HUES48 (cell line): ENCODE data around the gene TTC9C.
A peak's percentile ranks its signal among the peaks of the same experiment; 100 is the strongest.

ENCODE experiments used
- H3K27ac ChIP-seq: one replicate; pipeline ENCODE4 v1.7.0; 2013; ENCODE audit warnings: low read depth, low read length, inconsistent platforms
- H3K27me3 ChIP-seq: 2 replicates; pipeline ENCODE4 v1.6.1; 2013; ENCODE audit warnings: mild to moderate bottlenecking, low read length; ENCODE audit not compliant: control insufficient read depth, insufficient read depth
- H3K36me3 ChIP-seq: 2 replicates; pipeline ENCODE4 v1.6.1; 2013; ENCODE audit warnings: low read length; ENCODE audit not compliant: control insufficient read depth, insufficient read depth
- H3K4me1 ChIP-seq: 2 replicates; pipeline ENCODE4 v1.6.1; 2013; ENCODE audit warnings: mild to moderate bottlenecking, low read length; ENCODE audit not compliant: control insufficient read depth, insufficient read depth
- H3K4me3 ChIP-seq: 2 replicates; pipeline ENCODE4 v1.5.1; 2013; ENCODE audit warnings: mild to moderate bottlenecking, low read depth, low read length
- H3K9ac ChIP-seq: 2 replicates; pipeline ENCODE4 v1.6.1; 2013; ENCODE audit warnings: mild to moderate bottlenecking, low read depth, low read length, moderate library complexity
- H3K9me3 ChIP-seq: 2 replicates; pipeline ENCODE4 v1.6.1; 2013; ENCODE audit warnings: low read length; ENCODE audit not compliant: control insufficient read depth, insufficient read depth

TTC9C gene

GRCh38 chr11:62777389-62777788, 49.1 kb downstream of the TTC9C start:
- Histone ChIP-seq H3K9ac (no peak overlapping the region), H3K36me3 (peaks cover 58% of the 10 kb centered on the region), H3K4me1 (no peaks in the 10 kb centered on the region)

GRCh38 chr11:62778441-62778840, 50.2 kb downstream of the TTC9C start:
- Histone ChIP-seq H3K36me3 (peaks cover 64% of the 10 kb centered on the region), H3K27me3 (no peaks in the 10 kb centered on the region), H3K4me1 (no peaks in the 10 kb centered on the region), H3K27ac (no peak overlapping the region), H3K9ac (no peak overlapping the region), H3K4me3 (no peak overlapping the region), H3K9me3 (no peaks in the 10 kb centered on the region)

More at GRCh38 chr11:62777389-62777788, 49.1 kb downstream of the TTC9C start:
- no peak overlapping the region for H3K27ac ChIP-seq
- H3K27me3 ChIP-seq, result no peaks in the 10 kb centered on the region
- H3K4me3 ChIP-seq, result no peak overlapping the region
- no peaks in the 10 kb centered on the region for H3K9me3 ChIP-seq

DNA sequence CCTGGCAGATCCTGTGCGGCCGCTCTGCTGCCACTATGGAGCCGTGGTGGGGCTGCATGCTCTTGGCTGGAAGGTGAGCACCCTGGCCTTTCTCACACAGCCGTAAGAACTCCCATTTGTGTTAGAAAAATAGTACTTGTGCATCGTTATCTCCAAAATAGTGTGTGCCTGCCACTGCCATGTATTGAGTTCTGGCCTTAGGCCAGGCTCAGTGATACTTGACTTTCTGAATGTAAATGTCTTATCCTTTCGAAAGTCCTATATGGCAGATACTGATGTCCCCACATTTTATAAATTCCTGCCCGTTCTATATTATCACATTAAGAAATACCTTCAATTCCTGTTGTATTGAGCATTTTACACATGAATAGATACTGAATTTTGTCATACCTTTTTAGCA, 54.5 kb downstream of the TTC9C start:
- Histone ChIP-seq H3K9ac (no peak overlapping the region), H3K4me1 (no peaks in the 10 kb centered on the region), H3K27ac (no peak overlapping the region), H3K36me3 (peaks cover 30% of the 10 kb centered on the region), H3K4me3 (no peak overlapping the region), H3K9me3 (no peaks in the 10 kb centered on the region), H3K27me3 (no peaks in the 10 kb centered on the region)

DNA sequence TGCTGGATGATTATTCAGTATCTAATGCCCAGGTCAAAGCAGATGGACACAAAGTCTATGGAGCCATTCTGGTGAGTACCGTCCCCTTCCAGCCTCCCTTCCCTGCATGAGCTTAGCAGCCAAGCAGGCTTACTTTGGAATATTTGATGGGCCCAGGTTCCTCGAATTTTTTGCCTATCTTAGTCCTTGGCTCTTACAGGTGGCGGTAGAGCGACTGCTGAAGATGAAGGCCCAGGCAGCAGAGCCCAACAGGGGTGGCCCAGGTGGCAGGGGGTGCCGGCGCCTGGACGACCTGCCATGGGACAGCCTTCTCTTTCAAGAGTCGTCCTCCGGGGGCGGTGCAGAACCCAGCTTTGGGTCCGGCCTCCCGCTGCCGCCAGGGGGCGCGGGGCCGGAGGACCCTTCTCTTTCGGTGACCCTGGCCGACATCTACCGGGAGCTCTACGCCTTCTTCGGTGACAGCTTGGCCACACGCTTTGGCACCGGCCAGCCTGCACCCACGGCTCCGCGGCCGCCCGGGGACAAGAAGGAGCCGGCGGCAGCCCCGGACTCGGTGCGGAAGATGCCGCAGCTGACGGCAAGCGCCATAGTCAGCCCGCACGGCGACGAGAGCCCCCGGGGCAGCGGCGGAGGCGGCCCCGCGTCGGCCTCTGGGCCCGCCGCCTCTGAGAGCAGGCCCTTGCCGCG, 58.2 kb downstream of the TTC9C start:
- Histone ChIP-seq H3K27ac (peak overlapping the region; percentile 95), H3K9me3 (no peaks in the 10 kb centered on the region), H3K36me3 (peaks cover 33% of the 10 kb centered on the region), H3K4me1 (no peaks in the 10 kb centered on the region; the same call in 1 of the 2 replicates), H3K4me3 (peak overlapping the region; percentile 90), H3K27me3 (no peaks in the 10 kb centered on the region), H3K9ac (peak overlapping the region; percentile 60)

DNA sequence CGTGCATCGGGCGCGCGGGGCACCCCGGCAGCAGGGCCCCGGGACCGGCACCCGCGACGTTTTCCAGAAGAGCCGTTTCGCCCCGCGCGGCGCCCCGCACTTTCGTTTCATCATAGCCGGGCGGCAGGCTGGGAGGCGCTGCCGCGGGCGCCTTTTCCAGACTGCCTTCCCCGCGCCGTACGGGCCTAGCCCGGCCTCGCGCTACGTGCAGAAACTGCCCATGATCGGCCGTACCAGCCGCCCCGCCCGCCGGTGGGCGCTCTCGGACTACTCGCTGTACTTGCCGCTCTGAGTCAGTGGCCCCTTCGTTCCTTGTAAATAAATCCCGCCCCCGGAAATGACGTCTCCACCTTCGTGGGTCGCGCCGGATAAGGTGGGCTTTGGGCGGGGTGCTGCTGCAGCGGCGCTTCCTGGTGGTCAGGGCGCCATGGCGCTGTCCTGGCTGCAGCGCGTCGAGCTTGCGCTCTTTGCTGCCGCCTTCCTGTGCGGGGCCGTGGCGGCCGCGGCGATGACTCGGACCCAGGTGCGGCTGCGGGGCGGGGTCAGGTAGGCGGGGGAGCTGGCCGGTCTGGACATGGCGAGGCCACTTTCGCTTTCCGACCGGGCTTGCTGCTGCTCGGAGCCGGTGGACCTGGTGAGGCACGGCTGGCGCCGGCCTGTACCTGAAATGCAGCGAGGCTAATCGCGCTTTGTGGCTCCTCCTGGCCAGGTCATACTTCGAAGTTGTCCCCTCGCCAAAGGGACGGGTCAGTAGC, 58.9 kb downstream of the TTC9C start, which contains the start of gene TMEM179B:
TMEM179B (plus strand) TSS at position 398 of the 755 bp plus-strand sequence; CDS start at position 428, 30 bp downstream.
- Histone ChIP-seq H3K36me3 (peaks cover 28% of the 10 kb centered on the region), H3K9me3 (no peaks in the 10 kb centered on the region), H3K27ac (peak within 1 kb of the TSS; percentile 95), H3K27me3 (no peaks in the 10 kb centered on the region), H3K9ac (peak within 1 kb of the TSS; percentile 88), H3K4me3 (peak within 1 kb of the TSS; percentile 90), H3K4me1 (peaks cover 3% of the 10 kb centered on the region)
